Dendritic cell treated with granulocyte-macrophage colony-stimulating factor and Interleukin-4, amounts not matched to agents 40 ng/mL and 50 ng/mL, for 4 days (primary cell): ENCODE results near the gene GTF3C6.
A peak's percentile ranks its signal among the peaks of the same experiment; 100 is the strongest.

Source experiments
- H3K27ac Mint-ChIP-seq: one replicate; pipeline ENCODE4 v1.8.0; 2022; ENCODE audit warnings: mild to moderate bottlenecking, mixed read lengths
- H3K27me3 Mint-ChIP-seq: one replicate; pipeline ENCODE4 v1.8.0; 2022; ENCODE audit warnings: mild to moderate bottlenecking, mixed read lengths
- H3K36me3 Mint-ChIP-seq: one replicate; pipeline ENCODE4 v1.8.0; 2022; ENCODE audit warnings: low read depth, mixed read lengths
- H3K4me1 Mint-ChIP-seq: one replicate; pipeline ENCODE4 v1.8.0; 2022; ENCODE audit warnings: low read depth, mixed read lengths
- H3K4me3 Mint-ChIP-seq: one replicate; pipeline ENCODE4 v1.8.0; 2022; ENCODE audit warnings: mild to moderate bottlenecking, moderate library complexity, mixed read lengths
- H3K9me3 Mint-ChIP-seq: one replicate; pipeline ENCODE4 v1.8.0; 2022; ENCODE audit warnings: mixed read lengths
- intact Hi-C: fragments of 100-400 bp; cut with micrococcal nuclease; formaldehyde crosslinking; loops from one replicate; pipeline ENCODE4 v1.15.0; 2022

The GTF3C6 gene

GRCh38 chr6:110958329-110959192, at the start of gene GTF3C6:
Gene GTF3C6 (plus strand): TSS chr6:110958706. CDS start chr6:110958770, 64 bp downstream.
- H3K4me1 Mint-ChIP-seq, result no peaks in the 10 kb centered on the region
- H3K9me3 Mint-ChIP-seq, result no peaks in the 10 kb centered on the region
- peak within 1 kb of the TSS; percentile 97 for H3K27ac Mint-ChIP-seq
- intact Hi-C loops, result loop anchor here (1.0 kb wide), 1 partner anchor 143 kb away; the partner anchor contains the start of gene CDK19
- peak within 1 kb of the TSS; percentile 90 for H3K4me3 Mint-ChIP-seq
- no peaks in the 10 kb centered on the region for H3K27me3 Mint-ChIP-seq
- peaks cover 42% of the 10 kb centered on the region for H3K36me3 Mint-ChIP-seq

GRCh38 chr6:110930781-110931180, 27.7 kb upstream of the GTF3C6 start:
- no peaks in the 10 kb centered on the region for H3K36me3 Mint-ChIP-seq

GRCh38 chr6:110933912-110934311, 24.6 kb upstream of the GTF3C6 start:
- Mint-ChIP-seq H3K4me3 (no peak overlapping the region), H3K27ac (peak overlapping the region; percentile 80), H3K9me3 (no peaks in the 10 kb centered on the region), H3K4me1 (peaks cover 23% of the 10 kb centered on the region), H3K36me3 (no peaks in the 10 kb centered on the region), H3K27me3 (no peaks in the 10 kb centered on the region)
- intact Hi-C loops, result no loop called here

More at GRCh38 chr6:110930781-110931180, 27.7 kb upstream of the GTF3C6 start:
- Mint-ChIP-seq H3K4me1 (peaks cover 23% of the 10 kb centered on the region), H3K27me3 (no peaks in the 10 kb centered on the region), H3K9me3 (no peaks in the 10 kb centered on the region), H3K27ac (no peak overlapping the region), H3K4me3 (no peak overlapping the region)
- intact Hi-C loops, result no loop called here

GRCh38 chr6:110934381-110934898, 24.1 kb upstream of the GTF3C6 start:
- H3K9me3 Mint-ChIP-seq, result no peaks in the 10 kb centered on the region
- intact Hi-C loops, result no loop called here
- no peaks in the 10 kb centered on the region for H3K36me3 Mint-ChIP-seq
- peak overlapping the region; percentile 80 for H3K27ac Mint-ChIP-seq
- H3K4me1 Mint-ChIP-seq, result peaks cover 27% of the 10 kb centered on the region
- no peak overlapping the region for H3K4me3 Mint-ChIP-seq
- H3K27me3 Mint-ChIP-seq, result no peaks in the 10 kb centered on the region

GRCh38 chr6:110935171-110935570, 23.3 kb upstream of the GTF3C6 start:
- Mint-ChIP-seq H3K4me1 (peaks cover 25% of the 10 kb centered on the region), H3K9me3 (no peaks in the 10 kb centered on the region), H3K27ac (no peak overlapping the region), H3K36me3 (no peaks in the 10 kb centered on the region), H3K4me3 (no peak overlapping the region), H3K27me3 (no peaks in the 10 kb centered on the region)
- intact Hi-C loops, result no loop called here

GRCh38 chr6:110938171-110938570, 20.3 kb upstream of the GTF3C6 start:
- Mint-ChIP-seq H3K36me3 (no peaks in the 10 kb centered on the region), H3K9me3 (no peaks in the 10 kb centered on the region), H3K27me3 (no peaks in the 10 kb centered on the region), H3K4me1 (peaks cover 17% of the 10 kb centered on the region), H3K27ac (no peak overlapping the region), H3K4me3 (no peak overlapping the region)
- intact Hi-C loops, result no loop called here

- Mint-ChIP-seq H3K4me3 (no peak overlapping the region), H3K36me3 (no peaks in the 10 kb centered on the region), H3K9me3 (no peaks in the 10 kb centered on the region), H3K27ac (peak overlapping the region; percentile 3), H3K4me1 (peaks cover 11% of the 10 kb centered on the region), H3K27me3 (no peaks in the 10 kb centered on the region)
- intact Hi-C loops, result no loop called here
These were observed 18.9 kb upstream of the GTF3C6 start for GRCh38 chr6:110939429-110940200.

- no peaks in the 10 kb centered on the region for H3K27me3 Mint-ChIP-seq
- peak overlapping the region; percentile 50 for H3K4me3 Mint-ChIP-seq
- H3K9me3 Mint-ChIP-seq, result no peaks in the 10 kb centered on the region
- peak overlapping the region; percentile 87 for H3K27ac Mint-ChIP-seq
- intact Hi-C loops, result loop anchor here (1.0 kb wide), 1 partner anchor 68 kb away; no protein-coding TSS in a partner anchor
- H3K36me3 Mint-ChIP-seq, result no peaks in the 10 kb centered on the region
- H3K4me1 Mint-ChIP-seq, result peaks cover 9% of the 10 kb centered on the region
These were observed 13.8 kb upstream of the GTF3C6 start for GRCh38 chr6:110944681-110945151.

GRCh38 chr6:110946498-110946897, 12.0 kb upstream of the GTF3C6 start:
- Mint-ChIP-seq H3K4me3 (no peak overlapping the region), H3K27me3 (no peaks in the 10 kb centered on the region), H3K9me3 (no peaks in the 10 kb centered on the region), H3K27ac (peak overlapping the region; percentile 47), H3K36me3 (no peaks in the 10 kb centered on the region), H3K4me1 (peaks cover 9% of the 10 kb centered on the region)
- intact Hi-C loops, result no loop called here

- H3K4me1 Mint-ChIP-seq, result peaks cover 3% of the 10 kb centered on the region
- no peak overlapping the region for H3K27ac Mint-ChIP-seq
- no peaks in the 10 kb centered on the region for H3K27me3 Mint-ChIP-seq
- no peaks in the 10 kb centered on the region for H3K9me3 Mint-ChIP-seq
- H3K36me3 Mint-ChIP-seq, result no peaks in the 10 kb centered on the region
- no peak overlapping the region for H3K4me3 Mint-ChIP-seq
- intact Hi-C loops, result loop anchor here (1.0 kb wide), 2 partner anchors 267 to 421 kb away; no protein-coding TSS in a partner anchor
These were observed 8.7 kb upstream of the GTF3C6 start for GRCh38 chr6:110949679-110950285.

- no peaks in the 10 kb centered on the region for H3K4me1 Mint-ChIP-seq
- intact Hi-C loops, result no loop called here
- no peaks in the 10 kb centered on the region for H3K9me3 Mint-ChIP-seq
- H3K27me3 Mint-ChIP-seq, result no peaks in the 10 kb centered on the region
- H3K36me3 Mint-ChIP-seq, result no peaks in the 10 kb centered on the region
- H3K27ac Mint-ChIP-seq, result no peak overlapping the region
- no peak overlapping the region for H3K4me3 Mint-ChIP-seq
These were observed 8.1 kb upstream of the GTF3C6 start for GRCh38 chr6:110950440-110950839.

GRCh38 chr6:110951008-110951407, 7.5 kb upstream of the GTF3C6 start:
- Mint-ChIP-seq H3K9me3 (no peaks in the 10 kb centered on the region), H3K4me1 (no peaks in the 10 kb centered on the region), H3K27me3 (no peaks in the 10 kb centered on the region), H3K36me3 (no peaks in the 10 kb centered on the region), H3K27ac (no peak overlapping the region), H3K4me3 (no peak overlapping the region)
- intact Hi-C loops, result no loop called here

- Mint-ChIP-seq H3K9me3 (no peaks in the 10 kb centered on the region), H3K27ac (no peak overlapping the region), H3K4me3 (no peak overlapping the region), H3K36me3 (no peaks in the 10 kb centered on the region), H3K4me1 (no peaks in the 10 kb centered on the region), H3K27me3 (no peaks in the 10 kb centered on the region)
- intact Hi-C loops, result no loop called here
These were observed 6.3 kb upstream of the GTF3C6 start for GRCh38 chr6:110951986-110952794.
